Liver (tissue), 9 donors: Measurements from ENCODE around the gene CWC25. TPM values are rescaled to one million over a fixed set of nuclear protein-coding genes. Genes with fewer than 3 reads are reported as not detected.

ENCODE experiments used
- DNase-seq: peaks from one replicate; pipeline ENCODE4 v3.0.0-alpha.2; 2017; ENCODE audit warnings: low spot score
- H3K27ac ChIP-seq, 2 donors: one replicate each; pipeline ENCODE4 v1.7.0; 2013; ENCODE audit warnings: inconsistent platforms in 2 of 2, low read length in 2 of 2, control low read depth in 1 of 2, low read depth in 1 of 2, mild to moderate bottlenecking in 1 of 2
- H3K27me3 ChIP-seq, 4 donors: one replicate each; pipeline versions ENCODE4 v1.6.1 to v1.7.0; 2013; ENCODE audit warnings: low read length in 3 of 4, inconsistent platforms in 1 of 4, mild to moderate bottlenecking in 1 of 4, moderate library complexity in 1 of 4; ENCODE audit not compliant: control insufficient read depth in 4 of 4, insufficient read depth in 4 of 4
- H3K36me3 ChIP-seq, 4 donors: one replicate each; pipeline versions ENCODE4 v1.6.1 to v1.7.0; 2013; ENCODE audit warnings: low read length in 3 of 4, mild to moderate bottlenecking in 3 of 4, low read depth in 1 of 4, moderate library complexity in 1 of 4; ENCODE audit not compliant: control insufficient read depth in 4 of 4, insufficient read depth in 3 of 4
- H3K4me1 ChIP-seq, 4 donors: one replicate each; pipeline versions ENCODE4 v1.6.1 to v1.7.0; 2013; ENCODE audit warnings: low read length in 3 of 4, mild to moderate bottlenecking in 3 of 4, moderate library complexity in 1 of 4; ENCODE audit not compliant: control insufficient read depth in 4 of 4, insufficient read depth in 4 of 4
- H3K4me3 ChIP-seq, 3 donors: one replicate each; pipeline versions ENCODE4 v1.6.1 to v1.7.0; 2013; ENCODE audit warnings: low read length in 3 of 3, control low read depth in 1 of 3, low read depth in 1 of 3, mild to moderate bottlenecking in 1 of 3
- H3K9ac ChIP-seq, 2 donors: one replicate each; pipeline ENCODE4 v1.7.0; 2013; ENCODE audit warnings: low read length in 2 of 2, mild to moderate bottlenecking in 2 of 2, moderate library complexity in 2 of 2, control low read depth in 1 of 2, low read depth in 1 of 2
- H3K9me3 ChIP-seq, 4 donors: one replicate each; pipeline versions ENCODE4 v1.6.1 to v1.7.0; 2013; ENCODE audit warnings: low read length in 3 of 4; ENCODE audit not compliant: control insufficient read depth in 4 of 4
- EGR1 ChIP-seq, 2 donors: IDR thresholded peaks; 2 replicates each; pipeline ENCODE4 v1.6.1; 2016 to 2018; ENCODE audit warnings: antibody characterized with exemption in 2 of 2, low read depth in 2 of 2
- FOXA1 ChIP-seq: IDR thresholded peaks from 2 replicates; pipeline ENCODE4 v1.6.1; 2016; ENCODE audit warnings: antibody characterized with exemption
- FOXA2 ChIP-seq: IDR thresholded peaks from 2 replicates; pipeline ENCODE4 v1.6.1; 2016; ENCODE audit warnings: antibody characterized with exemption
- GABPA ChIP-seq, 2 donors: IDR thresholded peaks in 1 of 2; conservative IDR thresholded peaks in 1 of 2; 2 replicates each; pipeline ENCODE4 v1.6.1; 2016; ENCODE audit warnings: antibody characterized with exemption in 2 of 2, mild to moderate bottlenecking in 1 of 2, moderate library complexity in 1 of 2
- HNF4A ChIP-seq, 2 donors: conservative IDR thresholded peaks; 2 replicates each; pipeline ENCODE4 v1.6.1; 2016; ENCODE audit warnings: antibody characterized with exemption in 2 of 2, mild to moderate bottlenecking in 2 of 2
- HNF4G ChIP-seq: IDR thresholded peaks from 2 replicates; pipeline ENCODE4 v1.6.1; 2016; ENCODE audit warnings: antibody characterized with exemption
- JUND ChIP-seq, 2 donors: IDR thresholded peaks; 2 replicates each; pipeline ENCODE4 v1.6.1; 2016; ENCODE audit warnings: antibody characterized with exemption in 2 of 2
- MAX ChIP-seq: IDR thresholded peaks from 2 replicates; pipeline ENCODE4 v1.6.1; 2016; ENCODE audit warnings: antibody characterized with exemption
- NR2F2 ChIP-seq: IDR thresholded peaks from 2 replicates; pipeline ENCODE4 v1.6.1; 2016; ENCODE audit warnings: antibody characterized with exemption
- RAD21 ChIP-seq, 2 donors: IDR thresholded peaks; 2 replicates each; pipeline ENCODE4 v1.6.1; 2016; ENCODE audit warnings: antibody characterized with exemption in 2 of 2, mild to moderate bottlenecking in 2 of 2
- RXRA ChIP-seq, 2 donors: IDR thresholded peaks; 2 replicates each; pipeline ENCODE4 v1.6.1; 2017 to 2018; ENCODE audit warnings: antibody characterized with exemption in 2 of 2, mild to moderate bottlenecking in 1 of 2
- SP1 ChIP-seq: IDR thresholded peaks from 2 replicates; pipeline ENCODE4 v1.6.1; 2018; ENCODE audit warnings: antibody characterized with exemption, mild to moderate bottlenecking
- TAF1 ChIP-seq: conservative IDR thresholded peaks from 2 replicates; pipeline ENCODE4 v1.6.1; 2016; ENCODE audit warnings: antibody characterized with exemption, mild to moderate bottlenecking
- YY1 ChIP-seq: IDR thresholded peaks from 2 replicates; pipeline ENCODE4 v1.6.1; 2016; ENCODE audit warnings: antibody characterized with exemption, mild to moderate bottlenecking
- WGBS: extraction: QIAGEN DNeasy Blood & Tissue Kit; methylation state at CpG from one replicate; pipeline ENCODE4 v1.1.7; 2013; 5-methylcytosine and 5-hydroxymethylcytosine counted together
- polyA plus RNA-seq, 2 donors: library from polyadenylated mRNA; stranded (reverse) in 1 of 2; unstranded in 1 of 2; fragments of 200-250 nt in 1 of 2; fragments of >200 nt in 1 of 2; fragmentation: Nextera tagmentation in 1 of 2; extraction: Ambion mirVana in 1 of 2; gene quantifications; one replicate each; pipeline versions ENCODE4 v1.2.1 to v1.2.3, GENCODE V29; 2013 to 2015
- total RNA-seq, 2 donors: library from RNA; depleted of rRNA; stranded (reverse); fragments of >200 nt; gene quantifications; one replicate each; pipeline ENCODE4 v1.2.3, GENCODE V29; 2014
- TF ChIP-seq, protein P1 (sequence below): IDR thresholded peaks from 2 replicates; pipeline ENCODE4 v1.6.1; 2016; ENCODE audit warnings: antibody characterized with exemption, mild to moderate bottlenecking
- TF ChIP-seq, protein P2 (sequence below): fragments of 150-350 bp; IDR thresholded peaks from 2 replicates; pipeline ENCODE4 v1.5.1; 2017; ENCODE audit warnings: improper control_type of control experiment, low read depth, low read length; ENCODE audit not compliant: missing input control
- donor health status: healthy.
- donor health status: healthy.
- donor health status: healthy.
- donor health status: healthy.
- donor health status: healthy.

CWC25 gene
- total and polyA plus RNA-seq, 4 donors, result 5.7 to 10.0 (median 7.4) TPM

DNA sequence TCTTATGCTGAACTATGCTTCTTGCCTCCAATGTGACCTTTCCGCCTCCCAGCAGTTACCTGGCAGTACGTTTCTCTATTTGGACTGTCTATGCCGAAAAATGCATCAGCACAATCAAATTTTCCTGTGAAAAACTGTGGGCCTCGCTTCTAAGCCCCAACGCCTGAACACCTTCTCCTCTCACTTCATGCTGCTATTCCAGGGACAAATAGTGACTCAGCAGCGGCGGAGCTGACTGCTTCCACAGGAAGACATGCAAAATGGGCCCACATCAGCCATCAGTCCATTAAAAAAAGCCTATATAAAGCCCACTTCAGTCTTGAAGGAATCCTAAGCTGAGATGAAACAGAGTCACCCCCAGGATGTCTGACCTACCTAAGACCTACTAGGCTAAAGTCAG is 15.3 kb downstream of the CWC25 start:
- Histone ChIP-seq H3K36me3 (peaks cover 25 to 68% (median 50%) of the 10 kb centered on the region in 4 donors), H3K9me3 (no peaks in the 10 kb centered on the region), H3K4me3 (no peak overlapping the region), H3K27me3 (no peaks in the 10 kb centered on the region), H3K4me1 (no peaks in the 10 kb centered on the region), H3K27ac (no peak overlapping the region), H3K9ac (no peak overlapping the region)
- TF ChIP-seq HNF4G (no peak), TAF1 (no peak), EGR1 (IDR thresholded peaks at IDR 0.05; ENCODE audit: low read depth in 2 of 2) (no peak), FOXA2 (no peak), JUND (IDR thresholded peaks at IDR 0.05) (no peak), FOXA1 (no peak), RAD21 (IDR thresholded peaks at IDR 0.05) (no peak), RXRA (IDR thresholded peaks at IDR 0.05) (no peak), GABPA (IDR thresholded peaks at IDR 0.05 in 1 of 2, conservative IDR thresholded peaks at IDR 0.05 in 1 of 2) (no peak), NR2F2 (no peak), MAX (no peak), HNF4A (conservative IDR thresholded peaks at IDR 0.05) (no peak), SP1 (no peak), YY1 (no peak)
- TF ChIP-seq, protein P1, sequence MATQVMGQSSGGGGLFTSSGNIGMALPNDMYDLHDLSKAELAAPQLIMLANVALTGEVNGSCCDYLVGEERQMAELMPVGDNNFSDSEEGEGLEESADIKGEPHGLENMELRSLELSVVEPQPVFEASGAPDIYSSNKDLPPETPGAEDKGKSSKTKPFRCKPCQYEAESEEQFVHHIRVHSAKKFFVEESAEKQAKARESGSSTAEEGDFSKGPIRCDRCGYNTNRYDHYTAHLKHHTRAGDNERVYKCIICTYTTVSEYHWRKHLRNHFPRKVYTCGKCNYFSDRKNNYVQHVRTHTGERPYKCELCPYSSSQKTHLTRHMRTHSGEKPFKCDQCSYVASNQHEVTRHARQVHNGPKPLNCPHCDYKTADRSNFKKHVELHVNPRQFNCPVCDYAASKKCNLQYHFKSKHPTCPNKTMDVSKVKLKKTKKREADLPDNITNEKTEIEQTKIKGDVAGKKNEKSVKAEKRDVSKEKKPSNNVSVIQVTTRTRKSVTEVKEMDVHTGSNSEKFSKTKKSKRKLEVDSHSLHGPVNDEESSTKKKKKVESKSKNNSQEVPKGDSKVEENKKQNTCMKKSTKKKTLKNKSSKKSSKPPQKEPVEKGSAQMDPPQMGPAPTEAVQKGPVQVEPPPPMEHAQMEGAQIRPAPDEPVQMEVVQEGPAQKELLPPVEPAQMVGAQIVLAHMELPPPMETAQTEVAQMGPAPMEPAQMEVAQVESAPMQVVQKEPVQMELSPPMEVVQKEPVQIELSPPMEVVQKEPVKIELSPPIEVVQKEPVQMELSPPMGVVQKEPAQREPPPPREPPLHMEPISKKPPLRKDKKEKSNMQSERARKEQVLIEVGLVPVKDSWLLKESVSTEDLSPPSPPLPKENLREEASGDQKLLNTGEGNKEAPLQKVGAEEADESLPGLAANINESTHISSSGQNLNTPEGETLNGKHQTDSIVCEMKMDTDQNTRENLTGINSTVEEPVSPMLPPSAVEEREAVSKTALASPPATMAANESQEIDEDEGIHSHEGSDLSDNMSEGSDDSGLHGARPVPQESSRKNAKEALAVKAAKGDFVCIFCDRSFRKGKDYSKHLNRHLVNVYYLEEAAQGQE, result no peak
- TF ChIP-seq, protein P2, sequence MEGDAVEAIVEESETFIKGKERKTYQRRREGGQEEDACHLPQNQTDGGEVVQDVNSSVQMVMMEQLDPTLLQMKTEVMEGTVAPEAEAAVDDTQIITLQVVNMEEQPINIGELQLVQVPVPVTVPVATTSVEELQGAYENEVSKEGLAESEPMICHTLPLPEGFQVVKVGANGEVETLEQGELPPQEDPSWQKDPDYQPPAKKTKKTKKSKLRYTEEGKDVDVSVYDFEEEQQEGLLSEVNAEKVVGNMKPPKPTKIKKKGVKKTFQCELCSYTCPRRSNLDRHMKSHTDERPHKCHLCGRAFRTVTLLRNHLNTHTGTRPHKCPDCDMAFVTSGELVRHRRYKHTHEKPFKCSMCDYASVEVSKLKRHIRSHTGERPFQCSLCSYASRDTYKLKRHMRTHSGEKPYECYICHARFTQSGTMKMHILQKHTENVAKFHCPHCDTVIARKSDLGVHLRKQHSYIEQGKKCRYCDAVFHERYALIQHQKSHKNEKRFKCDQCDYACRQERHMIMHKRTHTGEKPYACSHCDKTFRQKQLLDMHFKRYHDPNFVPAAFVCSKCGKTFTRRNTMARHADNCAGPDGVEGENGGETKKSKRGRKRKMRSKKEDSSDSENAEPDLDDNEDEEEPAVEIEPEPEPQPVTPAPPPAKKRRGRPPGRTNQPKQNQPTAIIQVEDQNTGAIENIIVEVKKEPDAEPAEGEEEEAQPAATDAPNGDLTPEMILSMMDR, result no peak
- DNase-seq, result no peak
- WGBS, result 97% methylated on average over 7 of the region's 7 CpGs

- WGBS, result 25% methylated on average over 14 of the region's 14 CpGs
- DNase-seq, result no peak
- H3K9ac ChIP-seq, result peak overlapping the region in 1 of 2 donors; percentile 9
- TF ChIP-seq HNF4A (conservative IDR thresholded peaks at IDR 0.05) (peak; percentile 2 to 4), RAD21 (IDR thresholded peaks at IDR 0.05) (no peak)
- no peaks in the 10 kb centered on the region for H3K9me3 ChIP-seq
- peak overlapping the region; percentile 93 to 99 for H3K27ac ChIP-seq
- peak overlapping the region; percentile 52 to 82 (median 63) for H3K4me3 ChIP-seq
- H3K4me1 ChIP-seq, result peaks cover 4 to 37% (median 26%) of the 10 kb centered on the region in 4 donors
- H3K36me3 ChIP-seq, result peaks cover 12 to 35% (median 29%) of the 10 kb centered on the region in 4 donors
- H3K27me3 ChIP-seq, result no peaks in the 10 kb centered on the region
Measured at GRCh38 chr17:38800237-38800760, 24.8 kb downstream of the CWC25 start.
